HT1080 (cell line): Measurements from ENCODE around the gene NOP16. TPM values are rescaled to one million over a fixed set of nuclear protein-coding genes. Genes with fewer than 3 reads are reported as not detected.
"Not testable (repeated sequence)": the region's sequence is repeated elsewhere in the genome, so short reads cannot be mapped to it uniquely, and the experiment has no call there.

Experiments used
- DNase-seq: peaks from one replicate; pipeline ENCODE4 v3.0.0-alpha.2; 2015; ENCODE audit warnings: low read depth
- total RNA-seq: library from RNA; depleted of rRNA; stranded (reverse); fragments of >200 nt; shearing (Covaris generic); gene quantifications from 2 replicates; pipeline ENCODE4 v1.2.3, GENCODE V29; 2014

NOP16 gene
- total RNA-seq, 1 experiment from 2014 or later = 94.4 TPM

DNA sequence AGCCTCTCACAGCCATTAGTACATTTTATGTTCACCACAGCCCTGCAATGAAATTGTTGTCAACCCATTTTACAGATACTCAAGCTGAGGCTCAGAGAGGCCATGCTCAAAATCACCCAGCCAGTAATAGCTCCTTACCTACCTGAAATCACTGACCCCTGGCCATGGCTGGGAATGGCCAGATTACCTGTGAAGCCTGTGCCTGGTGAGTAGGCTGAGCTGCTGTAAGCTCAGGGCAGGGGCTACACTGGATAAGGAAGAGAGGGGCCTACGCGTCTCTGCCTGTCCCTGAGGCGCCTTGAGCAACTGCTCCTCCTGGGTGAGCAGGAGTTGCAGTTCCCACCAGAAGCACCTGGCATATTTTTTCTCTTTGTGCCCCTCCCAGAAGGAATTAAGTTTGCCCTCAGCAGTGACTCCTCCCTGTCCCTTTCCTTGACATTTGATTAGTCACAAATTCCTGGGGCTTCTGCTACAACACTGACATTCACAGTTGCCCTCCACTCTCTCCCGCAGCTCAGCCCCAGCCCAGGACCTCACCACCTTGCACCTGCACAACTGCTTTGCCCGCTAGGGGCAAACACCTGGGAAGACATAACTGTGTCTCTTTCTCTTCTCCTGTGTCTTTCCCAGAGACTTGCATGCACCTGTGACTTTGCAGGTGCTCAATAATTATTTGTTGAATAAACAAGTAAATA is 22.2 kb upstream of the NOP16 start:
- no peak for DNase-seq

DNA sequence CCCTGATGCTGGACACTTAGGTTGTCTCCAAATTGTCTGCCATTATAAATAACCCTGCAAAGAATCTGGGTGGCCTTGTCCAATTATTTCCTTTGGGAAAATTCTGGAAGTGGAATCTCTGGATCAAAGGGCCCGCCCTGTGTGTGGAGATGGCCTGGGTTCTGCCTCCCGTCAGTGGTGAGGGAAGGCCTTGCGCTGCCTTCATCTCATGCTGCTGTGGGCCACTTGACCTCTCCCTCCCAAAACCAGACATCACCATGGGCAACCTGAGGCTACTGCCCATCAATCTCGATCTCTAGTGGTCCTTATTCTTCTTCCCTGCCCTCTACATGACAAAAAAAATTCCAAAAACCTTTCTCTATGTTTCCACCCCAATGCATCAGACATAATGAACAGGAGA is 21.4 kb upstream of the NOP16 start:
- DNase-seq = no peak

DNA sequence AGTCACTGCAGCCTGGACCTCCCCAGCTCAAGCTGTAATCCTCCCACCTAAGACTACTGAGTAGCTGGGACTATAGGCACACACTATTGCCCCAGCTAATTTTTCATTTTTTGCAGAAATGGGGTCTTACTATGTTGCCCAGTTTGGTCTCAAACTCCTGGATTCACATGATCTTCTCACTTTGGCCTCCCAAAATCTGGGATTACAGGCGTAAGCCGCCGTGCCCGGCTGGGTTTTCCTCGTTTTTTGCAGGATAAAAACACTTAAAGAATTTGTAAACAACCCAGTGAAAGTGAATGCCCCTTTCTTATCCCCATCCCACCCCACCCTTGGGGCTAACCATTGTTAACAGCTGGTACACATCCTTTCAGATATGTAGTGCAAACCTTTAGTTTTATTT is 20.2 kb upstream of the NOP16 start:
- DNase-seq = no peak

DNA sequence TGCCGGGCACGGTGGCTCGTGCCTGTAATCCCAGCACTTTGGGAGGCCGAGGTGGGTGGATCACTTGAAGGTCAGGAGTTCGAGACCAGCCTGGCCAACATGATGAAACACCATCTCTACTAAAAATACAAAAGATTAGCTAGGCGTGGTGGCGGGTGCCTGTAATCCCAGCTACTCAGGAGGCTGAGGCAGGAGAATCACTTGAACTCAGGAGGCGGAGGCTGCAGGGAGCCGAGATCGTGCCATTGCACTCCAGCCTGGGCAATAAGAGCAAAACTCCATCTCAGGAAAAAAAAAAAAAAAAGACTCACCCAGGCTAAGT is 19.8 kb upstream of the NOP16 start:
- not testable (repeated sequence) for DNase-seq

DNA sequence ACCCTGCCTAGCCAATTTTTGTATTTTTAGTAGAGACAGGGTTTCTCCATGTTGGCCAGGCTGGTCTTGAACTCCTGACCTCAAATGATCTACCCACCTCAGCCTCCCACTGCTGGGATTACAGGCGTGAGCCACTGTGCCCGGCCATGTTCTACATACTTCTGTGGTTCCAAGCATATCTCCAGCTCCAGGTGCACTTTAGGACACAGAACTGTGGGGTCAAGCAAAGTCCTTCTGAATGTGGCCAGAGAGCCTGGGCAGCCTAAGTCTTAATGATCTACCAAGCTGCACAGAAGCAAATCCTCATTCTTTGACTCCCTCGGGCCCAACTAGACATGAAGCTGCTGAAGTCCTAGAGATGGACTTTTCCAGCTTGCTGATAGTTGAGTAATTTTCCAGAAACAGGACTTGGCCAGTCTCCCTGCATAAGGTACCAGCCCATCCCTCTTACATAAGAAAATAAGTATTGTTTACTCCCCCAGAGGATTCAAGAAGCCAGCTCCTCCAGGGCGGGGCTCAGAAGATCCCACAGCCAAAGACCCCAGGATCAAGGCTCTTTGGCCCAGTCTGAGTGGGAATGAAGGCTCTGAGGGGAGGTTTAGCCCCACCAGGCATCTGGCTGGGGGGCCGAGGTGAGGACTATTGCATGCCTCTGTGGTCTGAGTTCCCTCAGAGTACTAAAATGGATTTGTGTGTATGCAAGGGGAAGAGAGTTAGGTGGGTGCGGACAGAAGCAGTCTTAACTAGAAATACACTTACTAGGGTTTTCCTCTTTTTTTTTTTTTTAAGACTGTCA is 19.3 kb upstream of the NOP16 start:
- DNase-seq = no peak

DNA sequence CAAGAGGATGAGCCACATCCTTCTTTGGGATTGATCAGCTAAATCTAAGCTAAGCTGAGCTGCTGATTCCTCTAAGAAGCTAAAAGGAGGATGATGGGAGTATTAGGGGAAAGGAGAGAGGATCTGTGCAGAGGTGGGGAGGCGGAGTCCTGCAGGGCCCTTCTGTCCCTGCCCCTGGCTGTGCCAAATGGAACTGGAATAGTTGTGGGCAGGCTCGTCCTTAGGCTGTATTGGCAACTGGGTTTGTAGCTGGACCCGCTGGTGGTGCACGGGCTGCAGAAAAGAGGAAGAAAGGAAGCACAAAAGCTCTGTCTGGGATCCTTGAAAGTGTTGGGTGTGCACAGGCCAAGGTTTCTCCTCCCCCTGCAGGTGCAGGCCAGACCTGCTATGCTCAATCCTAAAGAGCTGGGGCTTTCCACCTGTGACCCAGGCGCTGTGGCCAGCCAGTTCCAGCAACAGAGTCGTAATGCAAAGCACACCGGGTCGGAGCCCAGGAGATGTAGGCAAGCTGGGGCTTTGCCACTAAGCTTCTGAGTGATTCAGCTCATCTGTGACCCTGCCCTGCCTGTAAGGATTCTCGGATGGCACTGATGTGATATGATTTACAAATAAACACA is 18.1 kb upstream of the NOP16 start:
- no peak for DNase-seq

DNA sequence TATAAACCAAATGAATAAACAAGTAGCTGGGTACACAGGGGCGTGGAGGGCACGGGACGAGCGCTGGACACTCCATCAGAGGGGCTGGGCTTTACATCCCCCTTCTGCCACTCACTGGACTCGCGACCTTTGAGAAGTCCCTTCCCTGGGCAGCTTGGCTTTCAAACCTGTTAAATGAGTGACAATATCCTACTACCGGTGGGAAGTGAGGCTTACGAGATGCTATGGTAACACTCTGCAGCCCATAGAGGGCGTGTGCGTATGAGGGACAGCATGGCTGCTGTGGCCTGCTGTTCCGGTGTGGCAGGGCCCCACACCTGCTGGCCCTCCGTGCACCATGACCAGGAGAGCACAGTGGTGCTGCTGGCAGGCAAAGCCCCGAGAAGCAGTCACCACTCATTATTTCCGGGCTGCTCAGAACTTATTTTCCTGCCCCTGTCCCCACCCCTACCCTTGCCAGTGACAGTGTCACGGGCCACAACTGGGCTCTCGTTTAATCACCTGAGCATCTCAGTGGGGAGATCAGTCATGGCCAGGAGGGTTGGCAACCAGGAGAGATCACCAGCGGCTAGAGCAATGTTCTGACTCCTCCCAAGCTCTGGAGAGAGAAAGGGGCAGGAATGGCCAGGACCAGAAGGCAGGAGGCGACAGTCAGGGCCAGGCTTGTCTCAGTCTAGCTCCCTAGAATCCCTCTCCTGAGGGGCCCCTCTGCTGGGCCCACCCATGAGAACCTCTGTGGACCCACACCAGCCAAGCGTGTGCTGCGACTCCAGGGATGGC is 17.4 kb upstream of the NOP16 start:
- DNase-seq = no peak

DNA sequence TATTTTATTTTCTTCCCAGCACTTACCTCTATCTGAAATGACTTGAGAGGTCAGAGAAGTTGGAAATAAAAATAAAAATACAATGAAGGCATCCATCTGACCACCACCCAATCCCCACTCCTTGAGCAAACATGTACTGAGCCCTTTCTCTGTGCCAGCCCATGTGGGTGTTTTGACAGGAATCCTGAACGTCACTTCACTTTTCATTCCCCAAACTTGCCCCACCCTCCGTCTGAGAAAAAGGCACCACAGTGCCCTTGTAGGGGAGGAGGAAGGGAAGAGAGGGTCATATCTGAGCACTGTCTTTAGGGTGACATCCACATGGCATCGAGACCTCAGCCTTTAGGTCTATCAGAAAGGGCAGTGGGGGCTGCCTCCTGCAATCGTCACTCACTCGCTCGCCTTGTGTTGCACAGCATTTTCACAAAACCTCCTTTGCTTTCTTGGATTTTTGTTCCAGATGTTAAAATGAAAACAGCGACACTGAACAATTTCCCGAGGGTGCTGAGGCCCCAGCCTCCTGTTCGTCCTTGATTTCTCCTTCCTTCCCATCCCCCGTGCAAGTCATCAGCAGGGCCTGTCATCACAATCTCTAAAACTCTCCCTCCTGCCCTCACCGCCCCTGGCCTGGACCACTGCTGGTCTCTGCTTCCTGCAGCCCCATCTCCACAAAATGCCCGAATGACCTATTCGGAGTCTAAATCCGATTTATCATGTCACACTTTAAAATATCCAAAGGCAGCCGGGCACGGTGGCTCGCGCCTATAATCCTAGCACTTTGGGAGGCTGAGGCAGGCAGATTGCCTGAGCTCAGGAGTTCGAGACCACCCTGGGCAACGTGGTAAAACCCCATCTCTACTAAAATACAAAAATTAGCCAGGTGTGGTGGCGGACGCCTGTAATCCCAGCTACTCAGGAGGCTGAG is 13.1 kb upstream of the NOP16 start:
- no peak for DNase-seq

DNA sequence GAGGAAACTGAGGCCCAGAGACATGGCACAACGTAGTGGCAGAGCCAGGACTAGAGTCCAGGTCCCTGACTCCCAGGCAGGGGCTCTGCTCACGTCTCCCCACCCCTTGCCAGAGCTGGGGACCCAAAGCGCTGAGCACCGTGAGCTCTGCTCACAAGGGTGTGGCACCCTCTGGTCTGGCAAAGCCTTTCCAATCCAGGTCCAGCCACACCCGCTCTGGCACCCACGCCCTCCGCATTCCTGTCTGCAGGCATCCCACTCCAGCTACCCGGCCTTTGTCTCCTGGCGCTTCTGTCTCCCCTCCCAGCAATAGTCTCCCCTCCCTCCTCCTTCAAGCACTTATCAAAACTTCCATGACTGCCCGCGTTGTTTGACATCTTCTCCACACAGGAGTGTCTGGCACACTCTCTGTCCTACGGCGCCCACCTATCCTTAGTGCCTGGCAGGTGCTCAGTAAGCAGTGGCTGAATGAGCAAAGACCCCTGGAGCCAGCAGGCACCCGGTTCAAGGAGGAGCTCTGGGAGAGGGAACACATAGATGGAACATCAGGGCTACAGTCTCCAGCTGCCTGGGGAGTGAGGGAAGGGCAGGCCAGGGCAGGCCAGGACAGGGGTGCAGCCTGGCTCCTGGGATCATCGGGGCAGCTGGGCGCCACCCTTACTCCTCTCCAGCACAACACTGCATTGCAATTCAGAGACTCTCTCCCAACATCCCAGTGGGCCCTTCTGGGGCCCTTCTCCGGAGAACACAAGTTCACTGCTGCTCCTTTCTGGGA is 12.2 kb upstream of the NOP16 start:
- no peak for DNase-seq

DNA sequence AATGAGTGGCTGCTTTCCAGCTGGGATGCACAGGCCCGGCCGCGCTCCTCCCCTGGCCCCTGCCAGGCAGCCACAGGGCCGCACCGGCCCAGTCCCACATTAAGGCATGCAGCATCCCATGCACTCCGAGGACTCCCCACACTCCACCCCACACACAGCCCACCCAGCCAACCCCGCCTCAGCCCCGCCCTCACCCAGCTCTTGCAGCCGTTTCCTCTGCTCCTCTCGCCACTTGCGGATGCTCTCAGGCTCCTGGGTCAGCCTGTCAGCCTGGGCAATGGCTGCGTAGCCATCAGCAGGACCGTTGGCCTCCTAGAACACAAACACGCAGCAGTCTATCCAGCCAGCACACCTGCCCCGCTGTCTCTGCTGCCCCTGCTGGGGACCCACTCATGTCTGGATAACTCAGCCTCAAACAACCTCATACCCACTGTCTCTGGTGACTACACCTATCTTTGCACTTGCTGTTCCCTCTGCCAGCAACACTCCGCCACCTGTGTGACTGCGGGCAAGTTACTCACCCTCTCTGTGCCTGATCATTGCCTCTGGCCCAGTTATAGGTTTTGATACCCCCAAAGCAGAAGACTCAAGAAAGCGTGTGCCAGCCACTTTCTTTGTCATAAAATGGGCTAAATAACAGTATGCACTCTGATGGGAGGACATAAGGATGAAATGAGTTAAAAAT is 9.5 kb upstream of the NOP16 start:
- DNase-seq = no peak

DNA sequence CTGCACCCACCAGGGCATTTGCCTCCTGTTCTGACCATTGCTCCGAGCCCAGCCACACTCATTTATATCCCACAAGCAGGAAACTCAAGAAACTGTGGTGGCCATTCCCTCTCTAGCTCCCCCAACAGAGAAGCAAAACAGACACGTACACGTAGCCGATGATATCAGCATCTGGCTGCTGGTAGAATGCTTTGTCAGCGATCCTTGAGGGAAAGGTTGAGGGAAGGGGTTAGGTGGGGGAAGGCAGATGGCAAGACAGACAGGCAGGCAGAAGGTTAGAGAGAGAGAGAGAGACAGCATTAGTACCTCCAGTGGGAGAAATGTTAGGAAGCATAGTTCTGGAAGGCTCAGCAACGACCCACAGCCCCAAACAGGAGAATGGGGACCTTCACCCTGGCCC is 7.9 kb upstream of the NOP16 start:
- DNase-seq = no peak

DNA sequence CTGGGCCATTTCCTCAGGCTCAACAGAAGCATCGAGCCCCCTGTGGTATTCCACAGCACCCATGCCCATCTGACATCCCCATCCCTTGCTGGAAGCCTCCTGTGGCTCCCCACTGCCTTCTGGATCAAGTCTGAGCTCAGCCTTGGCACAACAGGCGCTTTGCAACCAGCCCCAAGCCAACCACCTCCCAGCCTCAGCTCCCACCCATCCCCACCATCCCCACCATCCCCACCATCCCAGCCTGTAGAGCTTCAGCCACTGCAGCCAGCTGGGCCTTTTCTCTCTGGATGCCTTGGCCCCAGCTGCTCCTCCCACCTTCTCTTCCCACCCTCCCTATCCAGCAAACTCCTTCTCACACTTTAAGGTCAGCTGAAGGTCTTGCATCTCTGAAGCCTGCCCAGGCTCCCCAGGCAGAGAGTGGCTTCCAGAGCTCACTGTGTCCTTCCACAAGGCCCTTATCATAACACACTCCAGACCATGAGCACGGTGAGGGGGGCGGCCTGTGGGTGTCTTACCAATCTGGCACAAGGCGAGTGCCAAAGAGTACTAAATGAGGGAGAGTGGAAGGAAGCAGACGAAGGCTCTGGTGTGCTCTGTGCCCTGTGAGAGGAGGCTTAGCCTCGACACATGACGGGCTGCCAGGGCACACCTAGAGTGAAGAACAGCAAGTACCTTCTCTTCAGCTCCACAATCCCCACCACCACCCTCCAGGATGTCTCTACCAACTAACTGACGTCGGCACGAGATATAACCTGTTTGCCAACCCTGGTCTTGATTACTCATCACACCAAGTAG is 6.7 kb upstream of the NOP16 start:
- no peak for DNase-seq

DNA sequence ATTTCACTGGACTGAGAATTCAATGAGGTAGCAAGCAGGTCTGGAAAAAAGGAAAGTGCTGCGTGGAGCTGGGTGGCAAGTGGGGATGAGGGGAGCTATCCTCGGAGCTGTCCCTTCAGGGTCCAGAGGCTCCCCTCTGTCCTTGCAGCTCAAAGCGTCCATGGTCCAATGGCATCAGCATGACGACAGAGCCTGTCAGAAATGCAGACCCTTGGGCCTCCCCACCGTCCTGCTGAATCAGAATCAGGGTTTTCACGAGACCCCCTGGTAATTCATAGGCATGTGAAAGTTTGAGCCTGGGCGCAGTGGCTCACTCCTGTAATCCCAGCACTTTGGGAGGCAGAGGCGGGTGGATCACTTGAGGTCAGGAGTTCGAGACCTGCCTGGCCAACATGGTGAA is 5.7 kb upstream of the NOP16 start:
- no peak for DNase-seq

DNA sequence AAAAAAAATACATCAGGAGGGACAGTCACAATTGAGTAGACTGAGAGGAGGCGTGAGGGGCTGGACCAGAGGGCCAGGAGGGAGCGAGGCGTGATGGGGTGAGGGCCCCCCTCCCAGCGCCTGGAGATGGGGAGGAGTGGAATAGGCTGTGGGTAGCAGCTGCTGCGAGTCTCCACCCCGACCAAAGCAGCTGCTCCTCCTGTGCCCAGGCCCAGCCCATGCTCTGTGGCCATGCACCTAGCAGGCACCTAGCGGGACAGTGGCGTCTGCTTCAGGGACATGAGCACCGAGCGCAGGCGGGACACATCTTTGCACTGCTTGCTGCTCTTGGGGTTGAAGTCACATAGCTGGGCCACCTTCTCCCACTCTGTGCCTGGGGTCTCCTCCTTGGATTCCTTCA is 4.1 kb upstream of the NOP16 start:
- no peak for DNase-seq

DNA sequence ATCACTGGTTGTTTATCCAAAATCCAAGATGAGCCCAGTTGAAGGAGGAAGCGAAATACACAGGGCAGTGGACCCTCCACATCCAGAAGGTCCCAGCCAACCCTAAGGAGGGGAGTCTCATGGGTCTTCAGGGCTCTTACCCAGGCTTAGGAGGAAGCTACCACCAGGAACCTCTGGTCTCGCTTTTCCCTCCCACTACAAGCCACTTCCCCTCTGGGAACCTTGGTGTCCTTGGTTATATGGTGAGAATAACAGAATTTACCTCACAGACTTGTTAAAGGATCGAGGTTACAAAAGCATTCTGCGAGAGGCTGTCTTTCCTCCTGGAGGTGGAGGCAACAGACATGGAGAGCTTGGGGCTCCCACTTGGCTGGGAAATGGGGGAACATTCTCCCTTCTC is 3.6 kb upstream of the NOP16 start:
- DNase-seq = no peak

DNA sequence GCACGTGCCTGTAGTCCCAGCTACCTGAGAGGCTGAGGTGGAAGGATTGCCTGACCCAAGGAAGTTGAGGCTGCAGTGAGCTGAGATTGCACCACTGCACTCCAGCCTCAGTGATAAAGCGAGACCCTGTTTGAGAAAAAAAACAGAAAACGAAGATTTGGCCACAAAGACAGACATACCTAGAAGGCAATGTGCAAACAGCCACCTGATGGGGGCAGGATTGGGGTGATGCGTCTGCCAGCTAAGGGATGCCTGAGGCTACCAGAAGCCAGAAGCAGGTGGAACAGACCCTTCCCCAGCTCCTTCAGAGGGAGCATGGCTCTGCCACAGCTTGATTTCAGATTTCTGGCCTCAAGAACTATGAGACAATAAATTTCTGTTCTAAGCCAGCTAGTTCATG is 3.1 kb upstream of the NOP16 start:
- DNase-seq = no peak

DNA sequence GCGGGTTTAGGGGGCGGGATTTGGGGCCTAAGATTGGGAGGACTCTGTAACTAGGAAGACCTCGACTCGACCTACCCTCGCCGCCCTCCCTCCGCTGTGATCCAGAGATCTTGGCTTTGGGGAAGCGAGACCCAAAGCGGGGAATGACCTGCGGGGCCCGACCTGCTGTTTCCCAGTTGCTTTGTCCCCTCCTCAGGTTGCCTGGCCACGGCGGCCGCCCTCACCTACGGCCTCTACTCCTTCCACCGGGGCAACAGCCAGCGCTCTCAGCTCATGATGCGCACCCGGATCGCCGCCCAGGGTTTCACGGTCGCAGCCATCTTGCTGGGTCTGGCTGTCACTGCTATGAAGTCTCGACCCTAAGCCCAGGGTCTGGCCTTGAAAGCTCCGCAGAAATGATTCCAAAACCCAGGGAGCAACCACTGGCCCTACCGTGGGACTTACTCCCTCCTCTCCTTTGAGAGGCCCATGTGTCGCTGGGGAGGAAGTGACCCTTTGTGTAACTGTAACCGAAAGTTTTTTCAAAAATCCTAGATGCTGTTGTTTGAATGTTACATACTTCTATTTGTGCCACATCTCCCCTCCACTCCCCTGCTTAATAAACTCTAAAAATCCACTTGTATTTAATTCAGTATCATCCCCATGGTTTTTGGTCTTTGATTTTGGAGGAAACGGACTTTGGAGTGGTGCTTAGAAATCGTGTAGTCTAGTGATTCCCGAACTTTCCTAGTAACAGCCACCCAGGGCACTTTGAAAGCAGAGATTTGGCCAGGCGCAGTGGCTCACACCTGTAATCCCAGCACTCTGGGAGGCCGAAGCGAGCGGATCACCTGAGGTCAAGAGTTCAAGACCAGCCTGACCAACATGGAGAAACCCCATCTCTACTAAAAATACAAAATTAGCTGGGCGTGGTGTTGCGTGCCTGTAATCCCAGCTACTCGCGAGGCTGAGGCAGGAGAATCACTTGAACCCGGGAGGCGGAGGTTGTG is 1.0 kb upstream of the NOP16 start:
- DNase-seq = no peak
